Uterus (tissue), 4 donors: ENCODE results near the gene GPC2. TPM values are rescaled to one million over a fixed set of nuclear protein-coding genes. Genes with fewer than 3 reads are reported as not detected.

ENCODE experiments used
- DNase-seq, 2 donors: peaks; one replicate each; pipeline ENCODE4 v3.0.0-alpha.2; 2019 to 2020
- H3K27ac ChIP-seq, 2 donors: fragments of 200-600 bp; sonication (generic); 1 replicate in 1 of 2; 2 replicates in 1 of 2; pipeline ENCODE4 v1.5.1; 2016 to 2018
- H3K27me3 ChIP-seq, 2 donors: fragments of 200-600 bp; sonication (generic); one replicate each; pipeline ENCODE4 v1.5.1; 2018 to 2019; ENCODE audit warnings: control low read depth in 1 of 2
- H3K36me3 ChIP-seq, 2 donors: fragments of 200-600 bp; sonication (generic); one replicate each; pipeline ENCODE4 v1.5.1; 2019; ENCODE audit warnings: control low read depth in 1 of 2
- H3K4me1 ChIP-seq, 2 donors: fragments of 200-600 bp; sonication (generic); one replicate each; pipeline ENCODE4 v1.5.1; 2018 to 2019; ENCODE audit warnings: control low read depth in 1 of 2
- H3K4me3 ChIP-seq, 2 donors: fragments of 200-600 bp; sonication (generic); 1 replicate in 1 of 2; 2 replicates in 1 of 2; pipeline ENCODE4 v1.5.1; 2018 to 2019; ENCODE audit warnings: mild to moderate bottlenecking in 1 of 2
- H3K9me3 ChIP-seq, 2 donors: fragments of 200-600 bp; sonication (generic); one replicate each; pipeline ENCODE4 v1.5.1; 2019; ENCODE audit warnings: control low read depth in 1 of 2
- CTCF ChIP-seq, 4 experiments: fragments of 200-600 bp in 2 of 4; fragments of 450-650 bp in 2 of 4; sonication (generic) in 2 of 4; IDR thresholded peaks; one replicate each; pipeline ENCODE4 v1.5.1; 2016 to 2019; ENCODE audit warnings: antibody characterized with exemption in 4 of 4, mild to moderate bottlenecking in 2 of 4, moderate library complexity in 1 of 4
- POLR2A ChIP-seq, 2 donors: fragments of 450-650 bp; IDR thresholded peaks; one replicate each; pipeline ENCODE4 v1.6.1; 2016; ENCODE audit warnings: antibody characterized with exemption in 2 of 2, mild to moderate bottlenecking in 1 of 2, moderate library complexity in 1 of 2
- intact Hi-C: fragments of 100-400 bp; cut with DNase I; formaldehyde crosslinking; loops from one replicate; pipeline ENCODE4 v1.15.1; 2023; ENCODE audit warnings: low total_unique reads
- microRNA-seq: library from miRNA; unstranded; fragments of <30 nt; microRNA quantifications from one replicate; pipeline ENCODE4, GENCODE V29; 2016; ENCODE audit warnings: borderline microRNAs expressed, borderline replicate concordance
- total RNA-seq, 4 donors: library from RNA; depleted of rRNA in 3 of 4; stranded (reverse); fragments of >200 nt in 3 of 4; gene quantifications; one replicate each; pipeline versions ENCODE4 v1.1.0 to v1.2.4, GENCODE V29; 2014 to 2023
- donor health status: DM: yes; HTN: yes; CAD: no.

Gene GPC2
- total RNA-seq, 4 donors from 2014 or later = under 0.01 to 9.3 (median 4.5) TPM; not detected in 1

- Histone ChIP-seq H3K4me3 (peak overlapping the region; percentile 74 to 83), H3K4me1 (peaks cover 4 to 6% of the 10 kb centered on the region in 2 donors), H3K9me3 (no peaks in the 10 kb centered on the region), H3K27me3 (no peaks in the 10 kb centered on the region), H3K36me3 (no peaks in the 10 kb centered on the region), H3K27ac (peak overlapping the region; percentile 84 to 94)
- intact Hi-C loops = no loop called here
- peak; percentile 75 to 80 for DNase-seq
- no peak for TF ChIP-seq POLR2A (IDR thresholded peaks at IDR 0.05)
- TF ChIP-seq CTCF (IDR thresholded peaks at IDR 0.05) = no peak
Observed at GRCh38 chr7:100119970-100120732, 57.0 kb downstream of the GPC2 start.

Small RNA genes within 50 kb of the gene (microRNA-seq; reads per million reads assigned to microRNA genes)
- not detected for gene MIR4658

Other genes starting within 250 kb of the GPC2 start
- gene GJC3, start 247.8 kb downstream of the GPC2 start, total RNA-seq = under 1 TPM in 1 of 4 donors, not detected in 3; 0.79 TPM
- gene AZGP1, start 201.3 kb downstream of the GPC2 start, total RNA-seq = not detected
- gene ZKSCAN1, start 161.8 kb downstream of the GPC2 start, total RNA-seq = 10 to 100 TPM; 20.9 to 96.7 (median 53.6) TPM
- gene ZSCAN21, start 127.6 kb downstream of the GPC2 start, total RNA-seq = 10 to 100 TPM in 3 of 4 donors, 1 to 10 TPM in 1; 5.0 to 28.9 (median 17.0) TPM
- gene ZNF3, start 95.7 kb downstream of the GPC2 start, total RNA-seq = 10 to 100 TPM; 10.9 to 69.4 (median 50.3) TPM
- 100 to 1,000 TPM in 1 of 4 donors, 10 to 100 TPM in 3; 31.8 to 110 (median 53.1) TPM for gene COPS6, start 88.4 kb downstream of the GPC2 start, total RNA-seq
- 10 to 100 TPM; 18.7 to 74.8 (median 43.3) TPM for gene MCM7, start 76.0 kb downstream of the GPC2 start, total RNA-seq
- 10 to 100 TPM in 3 of 4 donors, 1 to 10 TPM in 1; 5.0 to 52.0 (median 33.6) TPM for gene AP4M1, start 75.7 kb downstream of the GPC2 start, total RNA-seq
- gene TAF6, start 58.0 kb downstream of the GPC2 start, total RNA-seq = 10 to 100 TPM; 23.5 to 68.9 (median 67.7) TPM
- 10 to 100 TPM in 2 of 4 donors, 1 to 10 TPM in 1, not detected in 1; 3.3 to 53.6 (median 24.7) TPM for gene CNPY4, start 57.7 kb downstream of the GPC2 start, total RNA-seq
- 10 to 100 TPM in 1 of 4 donors, 1 to 10 TPM in 3; 1.3 to 12.4 (median 4.6) TPM for gene MBLAC1, start 50.4 kb downstream of the GPC2 start, total RNA-seq
- gene LAMTOR4, start 28.5 kb downstream of the GPC2 start, total RNA-seq = 100 to 1,000 TPM in 3 of 4 donors, 10 to 100 TPM in 1; 53.3 to 197 (median 115) TPM
- gene TRAPPC14, start 18.7 kb downstream of the GPC2 start, total RNA-seq = 10 to 100 TPM in 1 of 4 donors, 1 to 10 TPM in 3; 2.8 to 22.3 (median 5.7) TPM
- 10 to 100 TPM in 1 of 4 donors, 1 to 10 TPM in 1, under 1 TPM in 1, not detected in 1; 0.51 to 12.1 (median 7.5) TPM for gene GAL3ST4, start 8.8 kb downstream of the GPC2 start, total RNA-seq
- gene STAG3, start 537 bp upstream of the GPC2 start, total RNA-seq = 1 to 10 TPM in 1 of 4 donors, under 1 TPM in 1, not detected in 2; 0.49 to 2.5 TPM
- under 1 TPM in 1 of 4 donors, not detected in 3; 0.21 TPM for gene PVRIG, start 42.6 kb upstream of the GPC2 start, total RNA-seq
- not detected for gene SPDYE3, start 130.3 kb upstream of the GPC2 start, total RNA-seq
- gene PILRB, start 180.7 kb upstream of the GPC2 start, total RNA-seq = 10 to 100 TPM; 13.4 to 66.1 (median 56.3) TPM
- gene PILRA, start 196.1 kb upstream of the GPC2 start, total RNA-seq = 10 to 100 TPM in 1 of 4 donors, 1 to 10 TPM in 3; 3.3 to 20.6 (median 6.7) TPM